Upper lobe of right lung (tissue), 1 donor: ENCODE measurements around the gene UQCRQ. TPM values are rescaled to one million over a fixed set of nuclear protein-coding genes. Genes with fewer than 3 reads are reported as not detected.
"Not testable (repeated sequence)": the region's sequence is repeated elsewhere in the genome, so short reads cannot be mapped to it uniquely, and the experiment has no call there.

ENCODE experiments used
- ATAC-seq: fragments of 200-7000 bp; cut with Tn5 transposase; one replicate; pipeline ENCODE4 v1.9.1; 2020; ENCODE audit warnings: mild to moderate bottlenecking, moderate library complexity
- DNase-seq: peaks from one replicate; pipeline ENCODE4 v3.0.0-alpha.2; 2020
- H3K27ac ChIP-seq: fragments of 200-600 bp; one replicate; pipeline ENCODE4 v1.8.0; 2022
- H3K27me3 ChIP-seq: fragments of 200-600 bp; one replicate; pipeline ENCODE4 v1.8.0; 2022; ENCODE audit warnings: mild to moderate bottlenecking
- H3K36me3 ChIP-seq: fragments of 200-600 bp; one replicate; pipeline ENCODE4 v1.8.0; 2022
- H3K4me1 ChIP-seq: fragments of 200-600 bp; one replicate; pipeline ENCODE4 v1.8.0; 2022
- H3K4me3 ChIP-seq: fragments of 200-600 bp; one replicate; pipeline ENCODE4 v1.8.0; 2022; ENCODE audit warnings: mild to moderate bottlenecking
- H3K9me3 ChIP-seq: fragments of 200-600 bp; one replicate; pipeline ENCODE4 v1.8.0; 2022
- CTCF ChIP-seq: fragments of 200-600 bp; IDR thresholded peaks from one replicate; pipeline ENCODE4 v1.8.0; 2022; ENCODE audit warnings: antibody characterized with exemption
- intact Hi-C: fragments of 100-400 bp; cut with DNase I; formaldehyde crosslinking; loops from one replicate; pipeline ENCODE4 v1.11.0; 2022
- total RNA-seq: library from RNA; stranded (reverse); fragmentation: NEBNext Ultra II Directional; extraction: Animal tissue kit (Norgen Biotek cat#: 25700); gene quantifications from one replicate; pipeline ENCODE4 v1.2.1, GENCODE V29; 2021
- donor health status: DM: no; HTN: yes; CAD: no; lungs with severe emphysema.

The UQCRQ gene
- total RNA-seq, 1 donor from 2014 or later, result 256 TPM

- H3K36me3 ChIP-seq, result no peaks in the 10 kb centered on the region
Measured at GRCh38 chr5:132854301-132854700, 12.1 kb upstream of the UQCRQ start.

GRCh38 chr5:132854992-132855391 lies 11.4 kb upstream of the UQCRQ start:
- ATAC-seq, intact Hi-C loops, H3K27me3 ChIP-seq, H3K9me3 ChIP-seq, H3K27ac ChIP-seq, DNase-seq, H3K4me3 ChIP-seq, H3K4me1 ChIP-seq, H3K36me3 ChIP-seq: not testable (repeated sequence)

More at GRCh38 chr5:132854301-132854700, 12.1 kb upstream of the UQCRQ start:
- Histone ChIP-seq H3K4me3 (no peak overlapping the region), H3K27me3 (no peaks in the 10 kb centered on the region), H3K27ac (no peak overlapping the region), H3K9me3 (no peaks in the 10 kb centered on the region), H3K4me1 (no peaks in the 10 kb centered on the region)
- ATAC-seq (no peak), DNase-seq (no peak)
- intact Hi-C loops, result no loop called here
- no peak for TF ChIP-seq CTCF

GRCh38 chr5:132856011-132856410 lies 10.4 kb upstream of the UQCRQ start:
- no peak for DNase-seq
- Histone ChIP-seq H3K36me3 (no peaks in the 10 kb centered on the region), H3K9me3 (no peaks in the 10 kb centered on the region), H3K4me3 (no peak overlapping the region), H3K27me3 (no peaks in the 10 kb centered on the region), H3K4me1 (no peaks in the 10 kb centered on the region), H3K27ac (no peak overlapping the region)
- no peak for ATAC-seq
- TF ChIP-seq CTCF, result no peak
- intact Hi-C loops, result no loop called here

- H3K4me3 ChIP-seq, result no peak overlapping the region
- intact Hi-C loops, result no loop called here
- no peaks in the 10 kb centered on the region for H3K27me3 ChIP-seq
- ATAC-seq, result no peak
- no peaks in the 10 kb centered on the region for H3K36me3 ChIP-seq
- no peak for TF ChIP-seq CTCF
- no peaks in the 10 kb centered on the region for H3K9me3 ChIP-seq
- DNase-seq, result no peak
- H3K27ac ChIP-seq, result no peak overlapping the region
- H3K4me1 ChIP-seq, result no peaks in the 10 kb centered on the region
Measured at GRCh38 chr5:132859889-132860437, 6.5 kb upstream of the UQCRQ start.

GRCh38 chr5:132860742-132861141 lies 5.7 kb upstream of the UQCRQ start:
- intact Hi-C loops, result no loop called here
- H3K9me3 ChIP-seq, result no peaks in the 10 kb centered on the region
- ATAC-seq (no peak), DNase-seq (no peak)
- no peaks in the 10 kb centered on the region for H3K4me1 ChIP-seq
- H3K27me3 ChIP-seq, result no peaks in the 10 kb centered on the region
- H3K4me3 ChIP-seq, result no peak overlapping the region
- no peak for TF ChIP-seq CTCF
- no peak overlapping the region for H3K27ac ChIP-seq
- H3K36me3 ChIP-seq, result no peaks in the 10 kb centered on the region

- Histone ChIP-seq H3K4me3 (peak overlapping the region; percentile 95), H3K27ac (peak overlapping the region; percentile 94), H3K9me3 (no peaks in the 10 kb centered on the region), H3K36me3 (peaks cover 24% of the 10 kb centered on the region), H3K4me1 (peaks cover 9% of the 10 kb centered on the region), H3K27me3 (no peaks in the 10 kb centered on the region)
- intact Hi-C loops, result no loop called here
- ATAC-seq (no peak), DNase-seq (no peak)
- no peak for TF ChIP-seq CTCF
Measured at GRCh38 chr5:132865668-132866341, 637 bp upstream of the UQCRQ start.
